ENCODE results near the gene NAV2. TPM values are rescaled to one million over a fixed set of nuclear protein-coding genes. Genes with fewer than 3 reads are reported as not detected.

NAV2 gene
- total and polyA plus RNA-seq, 3 donors from 2014 or later = 3.4 to 6.0 (median 3.9) TPM

GRCh38 chr11:20037396-20038153 is 324.9 kb downstream of the NAV2 start:
- Histone ChIP-seq H3K27me3 (no peaks in the 10 kb centered on the region), H3K9me3 (no peaks in the 10 kb centered on the region), H3K4me3 (no peak overlapping the region), H3K36me3 (ENCODE audit: low read depth, missing control alignments) (no peaks in the 10 kb centered on the region), H3K4me1 (no peaks in the 10 kb centered on the region), H3K27ac (no peak overlapping the region)
- TF ChIP-seq CTCF (IDR thresholded peaks at IDR 0.05) (no peak), POLR2A (IDR thresholded peaks at IDR 0.05) (no peak)
- intact Hi-C loops (cut with DNase I; ENCODE audit: low total_unique reads) = no loop called here
- DNase-seq = no peak
- 79 to 91% methylated on average over 3 of the region's 3 CpGs for WGBS, 2 donors

- Histone ChIP-seq H3K36me3 (ENCODE audit: low read depth, missing control alignments) (no peaks in the 10 kb centered on the region), H3K27me3 (no peaks in the 10 kb centered on the region), H3K4me1 (no peaks in the 10 kb centered on the region), H3K9me3 (no peaks in the 10 kb centered on the region), H3K27ac (no peak overlapping the region), H3K4me3 (no peak overlapping the region)
- intact Hi-C loops (cut with DNase I; ENCODE audit: low total_unique reads) = no loop called here
- TF ChIP-seq POLR2A (IDR thresholded peaks at IDR 0.05) (no peak), CTCF (IDR thresholded peaks at IDR 0.05) (no peak)
- no peak for DNase-seq
- 77 to 97% methylated on average over 6 of the region's 6 CpGs for WGBS, 2 donors
Observed at GRCh38 chr11:20038412-20038811, 325.8 kb downstream of the NAV2 start.

DNA sequence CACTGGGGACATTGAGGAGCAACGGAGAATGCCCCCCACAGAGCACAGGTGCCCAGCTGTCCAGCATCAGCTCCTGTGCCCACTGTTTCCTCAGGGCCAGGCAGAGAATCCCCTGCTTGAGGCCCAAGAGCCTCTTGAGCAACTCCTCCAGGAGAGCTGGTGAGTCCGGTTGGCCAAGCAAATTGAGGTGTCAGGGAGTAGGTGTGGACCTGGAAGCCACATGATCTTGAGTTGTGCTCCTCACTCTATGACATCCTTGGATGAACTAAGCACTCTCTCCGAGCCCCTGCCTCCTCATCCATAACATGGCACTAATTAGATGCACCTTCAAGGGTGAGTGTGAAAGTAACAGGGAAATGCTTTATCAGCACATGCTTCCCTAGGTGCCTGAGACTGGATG is 326.3 kb downstream of the NAV2 start:
- no peaks in the 10 kb centered on the region for H3K9me3 ChIP-seq
- no peak for DNase-seq
- TF ChIP-seq CTCF (IDR thresholded peaks at IDR 0.05) = no peak
- TF ChIP-seq POLR2A (IDR thresholded peaks at IDR 0.05) = no peak
- WGBS, 2 donors = 88 to 95% methylated on average over 3 of the region's 3 CpGs
- no peaks in the 10 kb centered on the region for H3K36me3 ChIP-seq (ENCODE audit: low read depth, missing control alignments)
- intact Hi-C loops (cut with DNase I; ENCODE audit: low total_unique reads) = no loop called here
- H3K27ac ChIP-seq = no peak overlapping the region
- H3K27me3 ChIP-seq = no peaks in the 10 kb centered on the region
- no peak overlapping the region for H3K4me3 ChIP-seq
- no peaks in the 10 kb centered on the region for H3K4me1 ChIP-seq

DNA sequence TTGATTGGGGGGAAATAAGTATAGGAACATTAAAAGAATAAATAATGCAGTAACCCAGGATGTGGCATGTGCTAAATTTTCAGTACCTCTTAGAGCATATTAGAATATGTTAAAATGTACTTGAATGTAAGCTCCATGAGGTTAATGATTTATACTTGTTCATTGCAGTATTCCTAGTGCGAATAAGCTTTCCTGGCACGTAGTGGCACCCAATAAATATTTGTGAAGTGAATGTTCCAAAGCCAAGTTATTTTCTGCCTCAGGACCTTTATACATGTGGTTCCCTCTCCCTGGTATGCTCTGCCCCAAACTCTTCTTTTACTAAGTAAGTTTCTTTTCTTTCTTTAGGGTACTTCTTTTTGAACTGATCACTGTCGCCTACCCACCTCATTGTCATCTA is 328.9 kb downstream of the NAV2 start:
- 88 to 94% methylated on average over 3 of the region's 3 CpGs for WGBS, 2 donors
- DNase-seq = no peak
- no peak for TF ChIP-seq CTCF (IDR thresholded peaks at IDR 0.05)
- TF ChIP-seq POLR2A (IDR thresholded peaks at IDR 0.05) = no peak
- Histone ChIP-seq H3K4me3 (no peak overlapping the region), H3K27me3 (no peaks in the 10 kb centered on the region), H3K27ac (no peak overlapping the region), H3K4me1 (no peaks in the 10 kb centered on the region), H3K36me3 (ENCODE audit: low read depth, missing control alignments) (no peaks in the 10 kb centered on the region), H3K9me3 (no peaks in the 10 kb centered on the region)
- intact Hi-C loops (cut with DNase I; ENCODE audit: low total_unique reads) = no loop called here

Measured in testis (tissue), 3 donors.